HG03097 (cell line): ENCODE measurements around the gene GPR34.
A peak's percentile ranks its signal among the peaks of the same experiment; 100 is the strongest.
"Not testable (repeated sequence)": the region's sequence is repeated elsewhere in the genome, so short reads cannot be mapped to it uniquely, and the experiment has no call there.

Experiments used
- ATAC-seq: cut with Tn5 transposase; IDR thresholded peaks from one replicate; pipeline ENCODE4 v1.9.1; 2021; ENCODE audit not compliant: unreplicated experiment, low FRiP score

The GPR34 gene

DNA sequence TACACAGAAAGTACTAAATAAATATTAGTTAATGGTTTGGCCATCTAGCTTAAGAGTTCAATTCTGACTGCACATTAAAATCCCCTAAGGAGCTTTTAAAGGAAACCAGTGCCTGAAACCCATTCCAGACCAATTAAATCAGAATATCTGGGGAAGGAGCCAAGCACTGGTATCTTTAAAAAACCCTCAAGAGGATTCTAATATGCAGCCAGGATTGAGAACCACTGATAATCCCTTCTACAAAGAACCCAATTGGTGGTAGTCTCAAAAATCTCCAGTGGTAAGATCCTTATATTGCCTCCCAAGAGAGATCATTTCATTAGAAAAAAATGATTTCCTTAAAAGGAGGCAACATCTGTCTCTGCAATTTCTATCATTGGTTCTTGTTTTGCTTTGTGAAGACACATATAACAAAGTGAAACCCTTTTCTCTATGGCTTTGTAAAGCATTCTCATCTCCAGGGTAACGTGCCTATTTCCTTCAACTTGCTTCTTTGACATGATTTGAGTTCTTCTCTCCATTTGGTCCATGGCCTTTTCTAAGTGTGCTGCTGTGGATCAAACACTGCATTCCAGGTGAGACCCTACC is 3.5 kb downstream of the GPR34 start:
- no peak for ATAC-seq

DNA sequence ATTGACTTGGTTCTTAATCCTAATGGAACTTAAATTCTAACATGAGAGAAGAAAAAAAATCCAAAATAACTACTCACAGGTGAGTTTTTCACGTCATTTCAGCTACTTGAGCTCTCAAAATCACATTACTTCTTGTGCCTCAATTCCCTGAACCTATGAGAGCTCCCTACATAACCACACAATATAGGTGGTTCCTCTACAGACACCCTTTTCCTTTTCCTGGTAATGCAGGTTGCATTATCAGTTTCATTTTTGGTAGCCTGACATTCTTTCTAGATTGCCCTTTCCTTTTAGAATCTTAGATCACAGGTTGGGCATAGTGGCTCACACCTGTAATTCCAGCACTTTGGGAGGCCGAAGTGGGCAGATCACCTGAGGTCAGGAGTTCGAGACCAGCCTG is 4.3 kb downstream of the GPR34 start:
- ATAC-seq, result no peak

DNA sequence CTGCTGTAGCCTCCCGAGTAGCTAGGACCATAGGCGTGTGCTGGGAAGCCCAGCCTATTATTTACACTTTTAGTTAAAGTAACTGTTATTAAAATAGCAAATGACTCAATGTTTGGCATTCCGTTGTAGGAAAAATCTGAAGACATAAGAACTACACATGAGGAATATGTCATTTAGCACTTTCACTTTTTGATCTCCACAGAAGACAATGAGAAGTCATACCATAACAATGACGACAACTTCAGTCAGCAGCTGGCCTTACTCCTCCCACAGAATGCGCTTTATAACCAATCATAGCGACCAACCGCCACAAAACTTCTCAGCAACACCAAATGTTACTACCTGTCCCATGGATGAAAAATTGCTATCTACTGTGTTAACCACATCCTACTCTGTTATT is 6.7 kb downstream of the GPR34 start:
- ATAC-seq, result no peak

DNA sequence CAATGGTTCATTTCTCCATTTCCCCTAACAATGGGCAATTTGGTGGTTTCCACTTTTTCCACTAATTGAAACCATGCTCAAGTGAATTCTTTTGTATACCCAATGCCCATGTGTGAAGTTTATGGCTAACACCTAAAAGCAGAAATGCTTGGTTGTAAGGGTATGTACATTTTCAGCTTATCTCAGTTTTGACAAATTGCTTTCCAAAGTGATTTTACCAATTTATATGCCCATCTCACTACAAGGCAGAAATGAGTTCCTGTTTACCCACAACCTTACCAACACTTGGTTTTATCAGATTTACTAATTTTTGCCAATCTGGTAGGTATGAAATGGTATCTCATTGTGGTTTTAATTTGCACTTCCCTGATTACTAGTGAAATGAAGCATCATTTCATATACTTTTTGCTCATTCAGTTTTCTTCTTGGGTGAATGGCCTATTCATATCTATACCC is 14.8 kb downstream of the GPR34 start:
- ATAC-seq, result no peak

DNA sequence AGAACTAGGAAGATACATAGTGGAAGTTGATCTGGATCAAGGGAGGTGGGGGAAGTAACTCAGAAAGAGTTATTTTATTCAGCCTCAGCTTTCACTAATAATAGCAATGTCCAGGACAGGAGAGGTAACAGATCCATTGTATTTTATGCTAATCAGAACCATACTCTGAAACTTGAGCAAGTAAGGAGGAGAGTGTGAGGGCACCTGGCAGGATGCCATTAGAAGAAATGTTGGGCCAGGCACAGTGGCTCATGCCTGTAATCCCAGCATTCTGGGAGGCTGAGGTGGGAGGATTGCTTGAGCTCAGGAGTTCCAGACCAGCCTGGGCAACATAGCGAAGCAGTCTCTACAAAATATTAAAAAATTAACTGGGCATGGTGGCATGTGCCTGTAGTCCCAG is 16.3 kb downstream of the GPR34 start:
- ATAC-seq, result no peak

DNA sequence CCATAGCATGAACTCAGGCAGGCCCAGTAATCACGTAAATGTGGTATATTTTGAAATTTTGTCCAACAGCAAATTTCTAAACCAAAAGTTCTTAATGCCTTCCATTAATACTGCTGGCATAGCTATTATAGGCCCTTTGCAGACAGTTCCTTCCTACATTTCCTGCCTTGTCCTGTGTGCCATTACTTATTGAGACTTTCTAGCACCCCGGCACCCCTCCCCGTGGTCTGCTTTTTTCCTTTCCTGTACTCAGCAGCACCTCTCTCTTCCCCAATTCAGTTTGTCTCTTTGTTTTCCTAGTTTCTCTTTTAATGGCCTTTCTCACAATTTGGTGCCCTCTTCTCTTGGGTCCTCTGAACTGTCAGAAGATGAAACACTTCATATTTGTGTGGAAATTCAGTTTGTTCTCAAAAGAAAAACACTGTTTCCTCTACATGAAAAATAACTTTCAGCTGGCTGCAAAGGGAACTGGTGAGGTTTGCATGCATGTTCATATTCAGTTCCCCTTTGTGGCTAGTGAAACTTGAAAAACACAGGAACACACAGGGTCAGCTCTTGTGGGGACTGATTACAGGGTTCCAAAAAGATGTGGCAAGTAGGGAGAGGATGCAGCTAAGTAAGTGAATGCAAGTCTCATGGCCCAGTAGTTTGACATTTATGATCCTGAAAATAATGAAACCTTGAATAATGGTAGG is 17.1 kb downstream of the GPR34 start:
- ATAC-seq, result peak; percentile 82

DNA sequence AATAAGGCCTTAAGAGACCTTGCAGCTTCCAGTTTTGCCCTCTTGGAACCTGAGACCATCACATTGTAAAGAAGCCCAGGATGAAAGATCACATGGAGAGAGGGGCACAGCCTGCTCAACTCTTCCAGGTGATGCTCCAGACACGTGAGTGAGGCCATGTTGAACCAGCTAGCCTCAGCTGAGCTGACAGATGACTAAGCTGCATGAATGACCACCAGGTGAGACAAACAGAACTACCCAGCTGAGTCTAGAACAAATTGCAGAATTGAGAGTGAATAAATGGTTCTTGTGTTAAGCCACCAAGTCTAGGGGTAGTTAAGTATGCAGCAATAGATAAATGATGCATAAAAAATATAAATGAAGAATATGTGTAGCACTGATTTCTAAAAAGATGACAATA is 18.4 kb downstream of the GPR34 start:
- no peak for ATAC-seq

DNA sequence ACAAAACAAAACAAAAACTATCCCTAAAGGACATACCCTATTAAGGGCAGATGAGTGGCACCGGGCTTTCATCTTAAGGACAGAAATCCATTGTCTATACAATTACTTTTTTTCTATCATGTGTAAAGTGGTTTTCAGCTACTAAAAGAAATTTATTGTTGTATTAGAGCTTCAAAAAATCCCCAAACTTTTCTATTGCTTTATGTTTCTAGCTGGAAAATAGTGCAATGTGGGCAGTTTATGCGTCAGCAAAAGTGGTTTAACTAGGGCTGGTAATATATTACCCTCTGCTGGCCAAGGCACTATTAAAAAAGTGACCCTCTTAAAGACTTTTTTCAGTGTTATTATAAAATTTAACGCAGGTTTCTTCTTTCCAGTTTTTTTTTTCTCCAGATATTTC is 19.7 kb downstream of the GPR34 start:
- ATAC-seq, result no peak

DNA sequence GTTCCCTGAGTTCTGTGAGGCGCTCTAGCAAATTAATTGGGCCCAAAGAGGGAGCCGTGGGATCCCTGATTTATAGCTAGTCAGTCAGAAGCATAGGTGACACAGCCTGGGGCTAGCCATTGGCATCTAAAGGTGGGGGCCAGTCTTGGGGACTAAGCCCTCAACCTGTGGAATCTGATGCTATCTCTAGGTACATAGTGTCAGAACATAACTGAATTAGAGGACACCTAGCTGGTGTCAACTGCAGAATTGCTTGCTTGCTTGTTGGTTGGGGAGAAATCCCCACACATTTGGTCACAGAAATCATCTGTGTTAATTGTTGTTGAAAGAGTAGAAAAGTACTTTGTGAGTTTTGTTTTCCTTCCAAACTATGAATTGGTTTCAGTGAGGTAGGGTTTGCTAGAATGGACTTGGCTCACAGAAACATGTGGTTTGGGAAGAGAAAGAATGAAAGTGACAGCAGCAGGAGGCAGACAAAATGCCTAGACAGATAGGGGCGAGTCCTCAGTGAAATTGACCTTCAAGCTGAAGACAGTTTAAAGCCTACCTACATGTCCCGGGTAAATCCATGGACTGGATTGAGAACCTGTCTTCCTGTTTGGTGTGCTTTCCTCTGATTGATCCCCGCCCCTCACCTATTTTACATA is 22.4 kb downstream of the GPR34 start:
- ATAC-seq, result no peak

DNA sequence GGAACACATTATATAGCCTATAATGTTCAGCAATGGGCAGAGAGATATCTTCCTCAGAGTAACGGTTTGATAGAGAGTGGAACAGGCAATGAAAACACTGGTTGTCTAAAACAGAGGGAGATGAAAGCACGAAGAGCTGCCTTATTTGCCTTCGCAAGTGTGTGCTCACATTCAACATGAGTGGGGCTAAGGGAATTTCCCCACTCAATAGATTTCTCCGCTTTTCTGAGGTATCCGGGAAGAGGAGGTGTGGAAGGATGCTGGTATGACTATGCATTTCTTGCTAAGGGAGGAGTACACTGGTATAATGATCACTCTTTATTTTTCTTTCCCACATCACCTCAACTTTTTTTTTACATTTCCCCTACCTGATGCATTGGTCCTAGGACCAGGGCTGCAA is 27.4 kb downstream of the GPR34 start:
- ATAC-seq, result no peak

DNA sequence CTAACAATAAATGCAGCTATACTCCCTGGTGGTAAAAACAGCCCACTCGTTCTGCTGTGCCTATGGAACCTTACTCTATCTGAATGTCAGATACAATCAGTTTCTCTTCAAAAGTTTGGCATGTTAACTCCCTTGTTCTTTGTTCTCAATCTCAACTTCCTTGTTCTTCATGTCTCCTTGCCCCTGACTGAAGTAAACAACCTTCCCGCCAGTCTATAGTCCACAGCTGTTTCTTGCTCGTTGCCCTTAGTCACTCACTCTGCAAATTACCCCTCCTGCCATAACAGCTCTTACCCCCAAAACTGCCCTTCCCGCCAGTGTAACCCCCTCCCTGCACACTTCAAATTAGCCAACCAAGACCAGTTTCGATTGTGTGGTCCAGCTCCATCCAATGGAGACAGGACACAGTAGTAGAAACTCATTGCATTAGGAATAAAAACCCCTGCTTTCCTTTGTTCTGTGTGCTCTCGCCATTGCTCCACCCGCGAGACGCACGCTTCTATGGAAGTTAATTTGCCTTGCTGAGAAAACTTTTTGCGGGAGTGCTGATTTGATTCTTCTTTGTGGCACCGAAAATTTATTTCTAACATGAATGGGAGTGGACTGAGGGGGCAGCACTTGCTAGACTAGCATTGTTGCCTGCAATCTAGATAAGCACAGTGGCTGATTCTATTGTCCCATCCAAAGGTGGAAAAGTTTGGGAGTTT is 28.1 kb downstream of the GPR34 start:
- ATAC-seq, result no peak

DNA sequence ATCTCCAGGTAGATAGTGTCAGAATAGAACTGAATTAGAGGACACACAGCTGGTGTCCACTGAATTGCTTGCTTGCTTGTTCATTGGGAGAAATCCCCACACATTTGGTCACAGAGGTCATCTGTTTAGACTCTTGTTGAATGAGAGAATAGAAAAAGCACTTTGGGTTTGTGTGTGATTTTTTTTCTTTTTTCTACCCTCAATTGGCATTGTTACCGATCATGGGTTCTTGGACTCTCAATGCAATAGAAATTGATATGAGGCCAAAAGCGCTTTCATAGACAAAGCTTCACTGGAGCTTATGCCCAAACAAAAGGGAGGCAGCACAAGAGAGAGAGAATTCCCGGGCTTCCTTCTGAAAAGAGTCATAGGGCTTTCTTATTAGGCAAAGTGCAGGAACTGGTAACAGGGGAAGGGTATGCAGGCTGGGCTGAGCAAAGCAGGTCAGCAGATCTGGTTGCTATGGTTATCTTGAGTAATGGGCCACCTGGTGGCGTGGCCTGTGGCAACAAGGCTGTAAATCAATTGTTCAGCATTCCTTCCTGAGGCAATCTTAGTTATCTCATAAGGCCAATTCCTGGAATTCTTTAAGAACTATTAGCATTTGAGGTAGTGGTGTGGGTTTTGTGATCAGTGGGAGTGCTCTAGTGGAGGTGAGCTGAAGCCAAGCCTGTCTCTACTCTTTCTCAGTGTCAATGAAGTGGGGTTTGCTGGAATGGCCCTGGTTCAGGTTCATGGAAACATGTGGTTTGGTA is 29.9 kb downstream of the GPR34 start:
- no peak for ATAC-seq

DNA sequence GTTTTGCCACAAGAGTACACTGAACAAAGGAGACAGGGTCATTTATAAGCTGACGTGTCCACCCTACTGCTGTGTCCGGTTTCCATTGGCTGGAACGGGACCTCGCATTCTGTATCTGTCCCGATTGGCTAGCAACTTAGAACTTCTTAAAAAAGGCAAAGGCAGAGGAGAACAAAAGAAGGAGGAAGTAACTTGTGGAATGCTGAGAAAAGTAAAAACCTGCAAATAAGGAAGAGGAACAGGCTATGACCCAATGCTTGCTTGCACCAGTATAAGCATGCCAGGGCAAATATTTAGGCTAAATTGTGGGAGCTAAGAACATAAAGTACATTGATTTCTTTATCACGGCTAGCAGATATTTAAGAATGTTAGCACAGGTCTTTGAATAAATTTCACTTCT is 30.8 kb downstream of the GPR34 start:
- ATAC-seq, result not testable (repeated sequence)

DNA sequence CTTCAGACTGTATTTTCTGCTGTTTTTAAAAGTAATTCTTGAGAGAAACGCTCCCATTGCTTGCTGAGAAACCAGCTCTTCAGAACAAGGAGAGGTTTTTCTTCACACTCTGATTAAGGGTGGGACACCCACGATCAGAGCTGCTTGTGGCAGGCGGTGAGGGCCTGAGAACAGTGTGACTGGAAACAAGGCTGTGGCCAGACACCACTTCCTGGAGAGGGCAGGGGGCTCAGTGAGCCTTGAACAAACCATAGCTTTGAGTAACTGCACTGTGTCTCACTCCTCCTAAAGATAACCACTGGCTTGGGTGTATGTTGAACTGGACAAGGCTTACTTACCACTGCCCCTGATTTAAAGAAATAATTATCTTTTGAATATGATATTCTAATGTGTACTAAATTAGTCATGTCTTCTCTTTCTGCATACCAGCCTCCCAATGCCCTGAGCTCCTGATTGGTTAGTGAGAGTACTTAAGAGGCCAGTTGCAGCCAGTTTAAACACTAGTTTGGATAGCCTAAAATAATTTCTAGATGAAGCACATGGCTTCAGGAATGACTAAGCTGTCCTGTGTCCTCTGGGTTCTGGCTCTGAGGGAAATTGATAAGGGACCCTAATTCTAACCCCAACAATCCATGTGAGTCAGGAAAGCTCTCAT is 31.5 kb downstream of the GPR34 start:
- ATAC-seq, result peak; percentile 79

DNA sequence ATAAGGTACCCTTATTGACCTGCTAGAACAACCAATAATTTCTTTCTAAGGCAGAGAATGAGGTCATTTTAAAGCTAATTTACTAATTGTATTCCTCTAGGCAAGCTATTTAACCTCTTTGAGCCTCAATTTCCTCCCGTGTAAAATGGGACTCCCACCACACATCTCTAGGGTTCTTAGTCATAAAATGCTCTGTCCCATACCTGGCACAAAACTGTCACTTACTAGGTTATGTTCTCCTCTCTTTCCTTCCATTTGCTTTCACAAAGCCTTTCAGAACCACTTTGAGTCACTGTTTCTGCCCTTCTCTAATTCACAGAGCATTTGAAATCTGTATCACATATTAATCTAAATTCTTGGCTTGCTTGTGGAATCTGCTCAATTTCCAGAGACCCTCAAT is 32.8 kb downstream of the GPR34 start:
- no peak for ATAC-seq

DNA sequence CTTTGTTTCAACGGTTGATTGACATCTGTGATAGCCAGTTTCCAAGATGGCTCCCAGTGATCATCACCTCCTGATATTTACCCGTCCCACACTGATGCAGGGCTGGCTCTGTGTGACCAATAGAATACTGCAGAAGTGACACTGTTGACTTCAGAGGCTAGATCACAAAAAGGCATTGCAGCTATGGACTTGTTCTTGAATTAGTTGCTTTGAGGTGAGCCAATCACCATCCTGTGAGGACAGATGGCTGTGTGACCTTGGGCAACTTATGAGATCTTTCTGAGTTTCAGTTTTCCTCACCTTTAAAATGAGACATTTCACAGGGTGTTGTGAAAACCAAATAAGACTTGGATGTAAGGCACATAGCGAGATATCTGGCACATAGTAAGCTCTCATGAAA is 33.4 kb downstream of the GPR34 start:
- ATAC-seq, result no peak

DNA sequence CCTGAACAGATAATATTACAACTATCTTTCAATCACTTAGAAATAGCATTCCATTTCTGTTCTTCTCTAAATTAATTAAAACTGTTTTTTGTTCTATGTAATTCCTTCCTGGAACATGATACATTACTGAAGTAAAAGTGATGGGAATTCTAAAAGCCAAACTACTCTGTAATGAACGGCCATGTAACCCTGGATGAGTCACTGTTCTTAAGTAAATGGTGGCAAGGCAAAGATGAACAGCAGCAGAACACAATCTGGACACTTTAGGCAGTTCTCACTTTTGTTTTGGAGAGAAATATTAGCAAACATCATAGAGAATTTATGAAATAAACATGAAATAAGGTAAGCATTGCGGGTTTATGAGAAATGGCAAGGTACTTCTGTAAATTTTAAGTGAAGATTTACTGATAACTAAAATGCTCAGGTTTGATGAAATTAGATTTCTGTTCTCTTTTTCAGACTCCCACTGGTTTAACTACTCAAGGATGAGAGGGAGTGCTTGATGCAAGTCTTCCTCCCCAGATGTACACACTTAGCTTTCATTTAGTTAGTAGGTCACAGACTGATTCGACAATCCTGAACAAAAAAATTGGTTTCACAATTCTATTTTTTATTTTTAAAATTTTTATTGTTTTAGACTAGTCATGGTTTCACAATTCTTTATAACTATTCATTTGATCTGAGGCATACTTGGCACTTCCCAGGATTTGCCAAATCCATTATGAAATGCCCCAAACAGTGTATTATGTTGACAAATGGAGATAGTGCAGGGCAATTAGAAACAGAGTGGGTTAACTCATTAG is 34.2 kb downstream of the GPR34 start:
- ATAC-seq, result no peak

DNA sequence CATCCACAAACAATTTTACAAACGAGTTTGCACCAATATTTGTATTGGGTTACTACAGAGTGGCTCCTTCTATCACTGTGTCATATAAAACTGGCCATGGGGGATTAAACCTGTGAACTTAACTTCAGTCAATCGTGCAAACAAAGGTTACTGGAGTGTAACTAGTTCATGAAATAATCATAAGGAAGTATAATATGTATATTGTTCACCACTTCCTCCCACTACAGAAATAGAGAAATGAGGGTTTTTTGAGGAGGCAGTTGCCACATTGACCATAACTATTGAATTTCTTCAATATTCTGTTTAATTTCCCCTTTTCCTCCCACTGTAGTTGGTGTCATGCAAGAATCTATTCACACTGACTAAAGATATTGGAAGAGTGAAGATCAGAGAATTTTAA is 35.1 kb downstream of the GPR34 start, which contains the start of gene GPR82:
Gene GPR82, plus strand, starts transcription at position 356 of the 400 bp plus-strand sequence. CDS start 2,846 bp downstream, outside the sequence.
- no peak for ATAC-seq

DNA sequence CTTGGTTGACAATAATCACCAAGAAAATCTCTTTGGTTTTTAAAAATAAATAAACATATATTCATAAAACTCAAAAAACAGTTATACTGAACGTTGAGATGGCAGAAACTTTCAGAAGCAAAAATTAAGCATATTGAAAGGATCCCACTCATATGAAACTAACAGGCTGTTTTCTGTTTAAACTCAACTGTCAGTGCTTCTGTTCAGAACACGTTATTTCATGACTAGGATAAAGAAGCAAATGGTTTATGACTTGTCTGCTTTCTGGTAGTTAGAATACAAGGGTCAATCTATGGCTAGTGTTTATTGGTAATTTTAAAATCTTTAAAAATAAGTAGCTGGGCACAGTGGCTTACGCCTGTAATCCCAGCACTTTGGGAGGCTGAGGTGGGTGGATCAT is 39.4 kb downstream of the GPR34 start:
- no peak for ATAC-seq
